HG03520 (cell line): ENCODE measurements around the gene AHRR.

Experiments
- ATAC-seq: cut with Tn5 transposase; IDR thresholded peaks from one replicate; pipeline ENCODE4 v1.9.1; 2021; ENCODE audit warnings: mild to moderate bottlenecking, moderate library complexity; ENCODE audit not compliant: unreplicated experiment

The AHRR gene

DNA sequence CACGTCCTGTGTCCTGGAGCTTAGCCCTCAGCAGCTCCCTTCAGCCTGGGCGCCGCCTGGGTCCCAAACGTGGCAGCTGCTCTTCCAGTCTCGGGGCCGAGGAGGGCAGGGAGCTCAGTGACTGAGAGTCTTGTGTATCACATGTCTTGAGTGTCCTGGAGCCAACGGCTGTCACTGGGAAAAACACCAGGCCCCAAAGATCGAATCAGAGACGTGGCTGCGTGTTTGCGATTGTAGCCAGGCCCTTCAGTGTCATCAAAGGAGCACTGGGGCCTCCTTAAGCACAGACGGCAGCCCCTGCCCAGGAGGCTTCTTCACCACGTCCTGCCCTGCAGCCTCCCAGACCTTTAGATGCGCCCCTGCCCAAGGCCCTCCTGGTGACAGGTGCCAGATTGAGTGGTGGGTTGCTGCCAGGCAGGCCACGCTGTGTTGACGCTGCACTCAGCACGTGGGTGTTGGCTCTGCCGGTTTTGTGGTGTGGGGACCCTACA, 115.8 kb downstream of the AHRR start:
- ATAC-seq, result no peak

DNA sequence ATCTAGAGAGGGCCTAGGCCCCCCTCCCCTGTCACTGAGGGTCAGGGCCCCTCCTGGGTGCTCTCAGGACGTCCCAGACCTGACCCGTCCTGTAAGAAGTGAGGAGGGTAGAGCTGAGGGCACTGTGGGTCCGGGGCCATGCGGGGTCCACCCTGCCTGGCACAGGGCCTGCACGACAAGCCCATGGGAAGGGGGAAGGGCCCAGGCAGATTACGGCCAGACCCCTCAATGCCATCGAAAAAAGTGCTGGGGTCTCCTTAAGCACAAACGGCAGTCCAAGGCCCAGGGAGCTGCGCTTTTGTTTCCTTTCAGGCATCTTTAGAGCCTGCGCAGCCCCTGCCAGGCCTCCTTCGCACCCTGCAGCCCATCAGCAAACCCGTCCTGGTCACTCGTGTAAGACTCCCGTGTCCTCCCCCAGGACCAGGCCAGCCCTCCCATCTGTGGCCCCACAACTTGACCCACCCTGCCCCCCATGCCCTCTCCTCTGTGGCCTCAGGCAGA, 117.0 kb downstream of the AHRR start:
- ATAC-seq, result no peak

DNA sequence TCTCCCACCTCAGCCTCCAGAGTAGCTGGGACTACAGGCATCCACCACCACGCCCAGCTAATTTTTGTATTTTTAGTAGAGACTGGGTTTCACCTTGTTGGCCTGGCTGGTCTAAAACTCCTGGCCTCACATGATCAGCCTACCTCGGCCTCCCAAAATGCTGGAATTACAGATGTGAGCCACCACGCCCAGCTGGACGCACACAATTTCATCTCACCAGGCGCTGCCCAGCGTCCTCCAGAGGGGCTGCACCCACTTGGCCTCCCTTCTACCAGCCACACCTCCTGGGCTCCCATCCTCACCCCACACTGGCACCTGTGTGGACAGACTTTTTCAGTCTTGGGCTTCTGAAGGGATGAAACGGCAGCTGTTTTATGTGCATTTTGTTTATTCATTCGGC, 117.7 kb downstream of the AHRR start:
- ATAC-seq, result no peak

DNA sequence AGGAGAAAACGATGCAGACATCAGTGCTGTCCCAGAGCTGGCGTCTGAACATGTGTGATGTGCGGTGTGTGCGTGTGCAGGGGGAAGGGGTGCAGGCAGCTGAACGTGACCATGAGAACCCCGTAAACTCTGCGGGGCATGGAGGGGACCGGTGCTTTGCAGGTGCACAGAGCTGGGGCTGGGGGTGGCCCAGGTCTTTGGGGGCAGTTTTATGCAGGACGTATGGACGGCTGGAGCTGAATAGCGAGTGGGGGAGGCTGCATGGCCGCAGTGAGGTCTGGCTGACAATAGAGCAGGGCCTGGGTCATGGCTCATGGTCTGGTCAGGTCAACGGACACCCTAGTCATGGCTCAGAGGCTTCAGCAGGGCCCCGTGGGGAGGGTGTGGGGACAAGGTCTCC, 118.1 kb downstream of the AHRR start:
- no peak for ATAC-seq

DNA sequence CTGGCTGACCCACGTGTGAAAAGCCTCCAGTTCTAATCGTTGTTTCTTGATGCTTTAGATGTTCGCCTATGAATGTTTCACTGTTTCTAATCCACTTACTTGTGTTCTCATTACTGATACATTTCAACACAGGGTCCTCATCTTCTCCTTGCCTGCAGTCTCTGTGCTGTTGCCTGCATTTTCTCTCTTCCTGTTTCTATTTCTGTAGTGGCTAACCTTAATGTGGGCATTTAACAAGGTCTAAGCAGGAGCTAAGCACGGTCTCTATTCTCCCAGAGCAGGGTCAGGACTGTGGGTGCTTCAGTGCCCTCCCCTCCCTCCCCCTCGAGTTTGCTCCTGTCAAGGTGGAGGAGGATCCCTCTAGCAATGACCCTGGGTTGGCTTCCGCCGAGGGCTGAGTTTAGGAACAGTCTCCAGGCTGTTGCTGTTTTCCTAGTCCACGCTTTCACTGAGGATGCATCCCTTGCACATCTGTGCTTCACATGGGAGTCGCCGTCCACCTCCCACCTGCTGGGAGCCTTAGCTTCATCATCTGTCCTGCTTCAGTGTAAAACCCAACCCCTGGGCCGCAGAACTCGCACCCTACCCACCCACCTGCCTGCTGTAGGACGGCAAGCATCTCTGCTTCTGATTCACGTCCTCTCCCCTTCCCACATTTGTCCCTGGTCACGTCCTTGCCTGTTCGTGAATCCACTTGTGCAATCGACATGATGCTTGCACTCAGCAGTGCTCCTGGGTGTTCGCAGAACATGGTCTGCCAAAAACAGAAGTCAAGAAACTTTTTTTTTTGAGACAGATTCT, 119.1 kb downstream of the AHRR start:
- ATAC-seq, result no peak

DNA sequence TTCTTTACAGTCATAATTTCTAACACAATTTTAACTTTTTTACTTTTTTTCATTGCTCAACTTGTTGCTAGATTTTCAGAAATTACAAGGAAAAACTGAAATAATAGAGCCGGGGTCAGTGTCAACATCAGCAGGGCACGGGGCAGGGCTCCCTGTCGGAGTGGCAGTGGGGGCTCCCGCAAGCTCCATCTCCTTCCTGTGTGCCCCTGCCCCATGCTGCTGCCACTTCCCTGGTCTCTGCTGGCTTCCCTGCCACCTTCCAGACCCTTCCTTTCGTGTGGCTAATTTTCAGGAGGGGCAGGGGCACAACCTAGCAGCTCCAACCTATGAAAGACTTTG, 120.5 kb downstream of the AHRR start:
- no peak for ATAC-seq

DNA sequence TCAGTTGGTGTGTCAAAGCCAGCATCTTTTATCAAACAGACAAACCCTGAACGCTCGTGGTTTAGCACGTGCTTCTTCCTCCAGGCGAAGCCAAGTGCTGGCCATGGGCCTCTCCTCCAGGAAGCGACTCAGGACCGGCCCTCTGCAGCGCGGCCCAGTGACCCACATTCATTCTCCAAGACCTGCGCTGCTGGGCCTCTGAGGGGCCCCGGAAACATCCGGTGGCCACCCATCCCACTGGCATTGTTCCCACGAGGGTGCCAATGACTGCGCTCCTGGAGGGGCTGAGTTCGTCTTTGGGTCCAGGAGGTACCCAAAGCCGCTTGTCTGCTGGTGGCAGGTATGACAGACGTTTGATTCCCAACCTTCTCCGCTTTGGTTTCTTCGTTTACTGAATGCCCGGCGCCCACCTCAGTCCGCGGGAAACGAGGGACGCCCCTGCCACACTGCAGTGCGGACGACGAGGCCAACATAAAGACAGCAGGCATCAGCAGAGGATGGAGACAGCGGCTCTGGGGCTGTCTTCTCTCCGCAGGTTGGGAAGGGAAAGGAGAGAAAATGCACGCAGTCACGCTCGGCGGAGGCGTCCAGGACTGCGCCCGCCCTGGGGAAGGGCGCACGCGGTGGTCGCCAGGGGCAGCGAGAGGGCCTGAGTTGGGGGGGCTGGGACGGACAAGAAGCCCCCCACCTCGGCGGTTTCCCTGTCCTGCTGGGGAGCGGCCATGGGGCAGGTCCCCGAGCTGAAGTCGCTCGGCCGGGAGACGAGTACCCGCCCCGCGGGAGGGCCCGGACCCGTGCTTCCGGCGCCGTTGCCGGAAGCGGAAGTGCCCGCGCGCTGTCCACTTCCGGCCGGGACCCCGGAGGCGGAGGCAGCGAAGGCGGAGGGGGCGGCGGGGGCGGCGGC, 121.1 kb downstream of the AHRR start, which contains the start of gene EXOC3:
Gene EXOC3, plus strand, starts transcription at position 842 of the 904 bp plus-strand sequence. CDS start 3,030 bp downstream, outside the sequence.
- peak; percentile 86 for ATAC-seq

DNA sequence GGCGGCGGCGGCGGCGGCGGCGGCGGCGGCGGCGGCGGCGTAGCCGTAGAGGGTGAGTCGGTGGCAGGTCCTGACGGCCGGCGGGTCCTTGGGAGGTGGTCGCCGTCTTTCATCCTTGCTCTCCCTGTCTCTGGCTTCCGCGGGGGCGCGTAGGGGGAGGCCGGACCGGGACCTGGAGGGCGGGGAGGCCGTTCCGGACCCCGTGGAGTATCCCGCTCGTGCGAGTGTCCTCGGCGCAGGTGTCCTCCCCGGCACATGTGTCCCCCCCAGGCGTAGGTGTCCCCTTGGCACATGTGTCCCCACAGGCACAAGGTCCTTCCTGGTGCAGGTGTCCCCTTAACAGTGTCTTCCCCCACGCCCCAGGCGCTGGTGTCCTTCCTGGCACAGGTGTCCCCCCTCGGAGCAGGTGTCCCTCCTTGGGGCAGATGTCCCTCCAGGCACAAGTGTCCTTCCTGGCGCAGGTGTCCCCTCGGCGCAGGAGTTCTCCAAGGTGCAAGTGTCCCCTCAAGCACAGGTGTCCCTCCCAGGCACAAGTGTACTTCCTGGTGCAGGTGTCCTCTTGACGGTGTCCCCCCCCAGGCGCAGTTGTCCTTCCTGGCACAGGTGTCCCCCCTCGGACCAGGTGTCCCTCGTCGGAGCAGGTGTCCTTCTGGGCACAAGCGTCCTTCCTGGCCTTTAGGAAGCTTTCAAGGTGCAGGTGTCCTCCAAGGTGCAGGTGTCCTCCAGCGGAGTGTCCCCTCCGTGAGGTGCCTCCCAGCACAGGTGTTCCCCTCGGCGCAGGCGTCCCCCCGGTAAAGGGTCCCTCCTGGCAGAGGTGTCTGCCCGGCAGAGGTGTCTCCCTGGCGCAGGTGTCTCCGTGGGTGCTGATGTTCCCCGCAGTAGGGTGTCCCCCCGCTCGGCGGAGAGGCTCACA, 122.0 kb downstream of the AHRR start:
- peak; percentile 19 for ATAC-seq

DNA sequence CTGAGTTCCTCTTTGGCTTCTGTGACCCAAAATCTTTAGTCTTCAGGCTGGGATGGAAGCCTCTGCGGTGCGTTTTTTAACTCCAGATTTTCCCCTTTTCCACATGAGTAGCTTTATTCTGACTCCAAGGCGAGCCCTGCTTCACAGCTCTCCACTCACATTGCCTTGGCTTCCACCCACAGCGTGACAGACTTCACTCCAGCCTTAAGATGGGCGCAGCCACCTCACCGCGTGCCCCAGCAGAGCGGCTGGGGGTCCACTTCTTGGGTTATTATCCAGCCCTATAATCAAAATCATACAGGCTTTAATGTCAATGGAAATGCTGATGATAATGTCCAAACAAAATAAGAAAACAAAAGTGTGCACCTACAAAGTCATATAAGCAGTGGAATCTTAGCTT, 122.7 kb downstream of the AHRR start:
- no peak for ATAC-seq

DNA sequence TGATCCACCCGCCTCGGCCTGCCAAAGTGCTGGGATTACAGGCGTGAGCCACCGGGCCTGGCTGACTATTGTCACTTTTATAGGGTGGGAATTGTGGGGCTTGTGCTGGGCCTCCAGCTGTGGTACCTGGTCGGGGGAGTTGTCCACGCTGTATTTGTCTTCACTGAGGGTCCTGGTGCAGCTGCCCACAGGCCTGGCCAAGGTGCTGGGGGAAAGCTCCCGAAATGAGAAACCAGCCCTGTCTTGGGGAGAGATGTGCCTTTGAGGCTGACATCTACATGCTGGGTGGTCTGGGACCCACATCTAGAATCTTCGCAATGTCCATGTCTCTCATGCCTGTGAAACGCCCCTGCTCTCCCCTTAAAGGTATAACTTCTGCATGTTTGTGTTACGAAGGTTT, 124.1 kb downstream of the AHRR start:
- ATAC-seq, result no peak

DNA sequence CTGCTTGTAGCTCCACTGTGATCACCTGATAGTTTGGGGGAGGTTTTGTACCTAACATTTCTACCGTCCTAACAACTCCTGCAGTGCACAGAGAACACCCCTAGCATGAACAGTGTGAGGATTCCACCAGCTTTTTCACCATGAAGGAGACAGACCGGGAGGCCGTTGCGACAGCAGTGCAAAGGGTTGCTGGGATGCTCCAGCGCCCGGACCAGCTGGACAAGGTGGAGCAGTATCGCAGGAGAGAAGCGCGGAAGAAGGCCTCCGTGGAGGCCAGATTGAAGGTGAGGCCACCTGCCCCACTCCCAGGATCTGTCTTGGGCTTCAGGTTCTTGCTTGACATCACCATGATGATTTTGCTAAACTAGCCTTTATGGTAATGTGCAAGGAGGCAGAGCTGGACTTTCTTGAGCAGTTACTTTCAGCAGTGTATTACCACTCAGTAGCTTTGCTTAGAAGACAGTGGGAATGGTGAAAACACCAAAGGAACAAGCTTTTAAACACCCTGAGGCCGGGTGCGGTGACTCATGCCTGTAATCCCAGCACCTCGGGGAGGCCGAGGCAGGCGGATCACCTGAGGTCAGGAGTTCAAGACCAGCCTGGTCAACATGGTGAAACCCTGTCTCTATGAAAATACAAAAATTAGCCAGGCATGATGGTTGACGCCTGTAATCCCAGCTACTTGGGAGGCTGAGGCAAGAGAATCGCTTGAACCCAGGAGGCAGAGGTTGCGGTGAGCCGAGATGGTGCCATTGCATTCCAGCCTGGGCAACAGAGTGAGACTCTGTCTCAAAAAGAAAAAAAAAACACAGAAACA, 124.8 kb downstream of the AHRR start:
- ATAC-seq, result no peak

DNA sequence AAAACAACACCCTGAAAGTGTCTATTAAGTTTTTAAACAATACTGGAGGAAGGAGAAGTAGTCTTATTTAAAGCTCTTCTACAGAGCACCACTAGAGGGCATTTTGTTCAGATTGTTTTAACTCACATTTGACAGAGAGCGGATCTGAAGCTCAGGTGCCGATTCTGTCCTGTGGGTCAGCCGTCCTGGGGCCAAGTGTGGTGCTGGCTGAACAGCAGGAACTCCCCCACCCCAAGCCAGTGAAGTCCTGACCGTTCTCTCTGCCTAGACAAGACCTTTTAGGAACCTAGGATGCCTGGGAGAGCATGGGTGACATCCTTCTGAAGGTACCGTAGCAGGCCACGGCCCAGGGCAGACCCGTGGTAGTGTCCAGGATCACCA, 125.4 kb downstream of the AHRR start:
- ATAC-seq, result no peak

DNA sequence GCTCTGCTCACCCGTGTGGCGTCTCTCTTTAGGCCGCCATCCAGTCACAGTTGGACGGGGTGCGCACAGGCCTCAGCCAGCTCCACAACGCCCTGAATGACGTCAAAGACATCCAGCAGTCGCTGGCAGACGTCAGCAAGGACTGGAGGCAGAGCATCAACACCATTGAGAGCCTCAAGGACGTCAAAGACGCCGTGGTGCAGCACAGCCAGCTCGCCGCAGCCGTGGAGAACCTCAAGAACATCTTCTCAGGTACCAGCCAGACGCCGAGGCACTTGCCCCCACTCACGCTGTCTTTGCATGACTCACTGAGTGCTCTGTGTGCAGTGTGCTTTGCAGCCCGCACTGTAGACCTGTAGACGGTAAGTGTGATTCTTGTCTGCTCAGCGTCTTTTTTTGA, 126.0 kb downstream of the AHRR start:
- no peak for ATAC-seq

DNA sequence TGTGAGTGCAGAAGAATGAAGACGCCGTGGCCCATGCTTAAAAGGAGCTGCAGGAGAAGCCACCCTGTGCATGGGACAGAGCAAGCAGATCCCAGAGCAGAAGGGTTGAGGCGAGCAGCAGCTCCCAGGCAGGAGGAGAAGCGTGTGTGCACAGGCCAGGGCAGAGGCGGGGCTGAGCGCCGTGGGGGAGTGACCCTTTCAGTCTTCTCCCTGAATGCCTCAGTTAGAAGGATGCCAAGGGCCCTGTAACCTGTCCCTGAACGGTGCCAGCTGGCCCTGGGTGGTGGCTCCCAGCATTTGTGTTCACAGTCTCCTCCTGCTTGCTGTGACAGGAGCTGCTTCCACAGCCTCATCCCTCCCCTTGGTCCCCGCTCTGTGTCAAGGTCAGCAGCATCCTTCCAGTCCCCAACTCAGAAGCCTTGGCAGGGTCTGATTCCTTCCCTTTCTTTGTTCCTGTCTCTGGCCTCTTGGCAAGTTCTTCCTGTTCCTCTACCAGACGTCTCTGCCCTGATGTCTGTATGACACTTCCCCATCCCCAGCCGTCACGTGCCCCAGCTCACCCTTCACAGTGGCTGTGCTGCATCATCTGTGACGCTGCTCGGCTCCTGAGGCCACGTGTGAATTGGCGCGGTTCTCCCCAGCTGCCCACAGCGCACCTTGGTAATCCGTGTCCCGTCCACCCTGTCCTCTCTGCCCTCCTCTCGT, 126.7 kb downstream of the AHRR start:
- ATAC-seq, result no peak

DNA sequence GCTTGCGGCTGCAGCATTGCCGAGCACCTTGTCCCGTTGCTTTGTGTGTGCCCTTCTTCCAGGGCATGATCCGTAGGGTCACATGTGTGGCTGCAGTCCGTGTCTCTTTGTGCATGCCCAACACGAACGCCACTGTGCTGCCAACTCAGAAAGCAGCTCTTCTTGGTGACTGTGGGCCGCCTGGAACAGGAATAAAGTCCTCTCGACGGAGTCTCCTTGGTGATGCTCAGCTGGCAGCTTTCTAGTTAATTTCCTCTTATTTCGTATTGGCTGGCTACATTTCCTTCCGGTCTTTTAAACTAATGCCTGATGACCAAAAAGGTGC, 127.2 kb downstream of the AHRR start:
- ATAC-seq, result no peak

DNA sequence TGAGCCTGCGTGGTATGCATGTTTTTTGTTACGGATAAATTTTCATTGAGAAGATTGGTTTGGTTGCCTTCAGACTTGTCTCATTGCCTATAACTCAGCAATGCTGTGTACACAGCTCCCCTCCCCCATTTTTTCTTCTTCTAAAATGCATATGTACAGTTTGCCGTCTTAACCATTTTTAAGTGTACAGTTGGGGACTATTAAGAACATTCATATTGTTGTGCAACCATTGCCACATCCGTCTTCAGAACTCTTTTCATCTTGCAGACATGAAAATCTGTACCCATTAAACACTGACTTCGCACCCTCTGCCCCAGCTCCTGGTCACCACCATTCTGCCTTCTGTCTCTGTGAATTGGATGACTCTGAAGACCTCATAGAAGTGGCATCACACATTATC, 127.6 kb downstream of the AHRR start:
- no peak for ATAC-seq

DNA sequence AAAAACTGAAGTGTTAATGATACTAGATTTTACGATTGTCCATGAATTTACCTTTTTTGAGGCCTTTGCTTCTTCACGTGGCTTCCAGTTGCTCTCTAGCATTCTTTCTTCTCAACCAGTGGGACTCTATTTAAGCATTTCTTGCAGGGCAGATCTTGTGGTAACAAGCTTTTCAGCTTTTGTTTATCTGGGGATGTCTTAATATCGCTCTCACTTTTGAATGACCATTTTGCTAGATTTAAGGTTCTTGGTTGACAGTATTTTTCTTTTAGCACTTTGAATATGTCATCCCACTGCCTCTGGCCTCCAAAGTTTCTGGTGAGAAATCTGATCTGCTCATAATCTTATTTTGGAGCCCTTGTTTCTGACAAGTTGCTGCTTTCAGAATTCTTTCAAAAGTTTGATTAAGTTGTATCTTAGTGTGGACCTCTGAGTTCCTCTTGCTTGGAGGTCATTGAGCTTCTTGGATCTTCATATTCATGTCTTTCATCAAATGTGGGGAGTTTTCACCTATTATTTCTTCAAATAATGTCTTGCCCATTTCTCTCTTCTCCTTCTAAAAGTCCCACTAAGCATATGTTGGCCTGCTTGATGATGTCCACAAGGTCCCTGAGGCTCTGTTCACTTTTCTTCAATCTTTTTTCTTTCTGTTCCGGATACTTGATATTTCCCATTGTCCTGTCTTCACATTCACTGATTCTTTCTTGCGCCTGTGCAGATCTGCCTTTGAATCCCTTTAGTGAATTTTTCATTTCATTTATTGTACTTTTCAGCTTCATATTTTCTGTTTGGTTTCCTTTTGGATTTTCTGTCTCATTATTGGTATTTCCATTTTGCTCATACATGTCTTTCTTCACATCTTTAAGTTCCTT, 130.3 kb downstream of the AHRR start:
- ATAC-seq, result no peak

DNA sequence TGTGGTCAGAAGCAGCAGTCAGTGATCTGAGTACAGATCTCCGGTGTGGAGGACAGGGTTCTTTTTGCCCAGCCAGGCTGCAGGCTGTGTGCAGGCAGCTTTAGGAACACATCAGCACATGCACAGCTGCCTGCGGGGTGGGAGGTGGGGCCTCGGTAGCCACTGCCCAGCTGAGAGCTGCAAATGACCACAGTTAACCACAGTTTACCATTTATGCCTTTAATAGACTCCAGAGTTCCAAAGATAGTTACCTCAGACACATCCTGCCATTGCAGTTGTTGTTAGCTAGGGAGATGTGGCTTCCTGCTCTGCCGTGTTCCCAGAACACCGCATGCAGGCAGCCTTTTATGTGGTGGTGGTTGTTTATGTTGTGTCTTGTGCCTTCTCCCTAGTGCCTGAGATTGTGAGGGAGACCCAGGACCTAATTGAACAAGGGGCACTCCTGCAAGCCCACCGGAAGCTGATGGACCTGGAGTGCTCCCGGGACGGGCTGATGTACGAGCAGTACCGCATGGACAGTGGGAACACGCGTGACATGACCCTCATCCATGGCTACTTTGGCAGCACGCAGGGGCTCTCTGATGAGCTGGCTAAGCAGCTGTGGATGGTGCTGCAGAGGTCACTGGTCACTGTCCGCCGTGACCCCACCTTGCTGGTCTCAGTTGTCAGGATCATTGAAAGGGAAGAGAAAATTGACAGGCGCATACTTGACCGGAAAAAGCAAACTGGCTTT, 131.6 kb downstream of the AHRR start:
- ATAC-seq, result no peak
